NCI-H146 treated with DMSO at 0.1 percent for 48 hours (cell line): Measurements from ENCODE around the gene CIAO2B.
A peak's percentile ranks its signal among the peaks of the same experiment; 100 is the strongest.
"Not testable (repeated sequence)": the region's sequence is repeated elsewhere in the genome, so short reads cannot be mapped to it uniquely, and the experiment has no call there.

ENCODE experiments used
- DNase-seq: peaks from one replicate; lab custom pipeline; 2025; ENCODE audit not compliant: unreplicated experiment; lab: John Stamatoyannopoulos, UW

Gene CIAO2B

GRCh38 chr16:66934138-66934838, at the start of gene CIAO2B:
Gene CIAO2B (minus strand): TSS chr16:66934402. CDS start chr16:66934364, 38 bp downstream.
- DNase-seq: peak; percentile 39

- DNase-seq: no peak
Measured at GRCh38 chr16:66983033-66983432, 48.8 kb upstream of the CIAO2B start.

DNA sequence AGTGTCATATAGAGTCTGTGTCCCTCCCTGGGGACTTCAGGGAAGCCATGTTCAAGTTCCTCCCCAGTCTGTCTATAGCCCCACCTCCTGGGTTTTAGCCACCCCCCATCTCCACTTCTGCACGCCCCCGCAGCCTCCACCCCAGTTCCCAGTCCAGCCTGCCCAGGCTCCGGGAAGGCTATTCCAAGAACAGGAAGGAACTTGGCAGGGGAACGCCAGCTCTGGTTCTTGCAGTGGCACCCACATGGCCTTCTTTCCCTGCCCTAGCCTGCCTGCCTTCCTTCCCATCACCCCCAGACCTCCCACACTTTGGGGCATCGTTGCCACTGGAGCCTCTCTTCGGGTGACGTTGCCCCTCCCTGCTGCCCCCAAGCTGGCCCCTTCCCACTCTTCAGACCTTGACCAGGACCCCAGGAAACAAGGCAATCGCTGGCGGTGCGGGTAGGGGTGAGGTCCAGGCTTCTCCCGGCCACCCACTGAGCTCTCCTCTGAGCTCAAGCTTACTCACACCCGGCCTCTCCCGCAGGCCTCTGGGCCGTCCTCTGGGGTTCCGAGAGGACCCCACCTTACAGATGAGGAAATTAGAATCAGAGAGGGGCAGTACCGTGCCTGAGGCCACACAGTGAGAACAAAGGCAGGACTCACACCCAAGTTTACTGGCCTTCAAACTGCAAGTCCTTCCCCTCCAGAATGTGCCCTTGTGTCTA, 45.0 kb upstream of the CIAO2B start:
- no peak for DNase-seq

DNA sequence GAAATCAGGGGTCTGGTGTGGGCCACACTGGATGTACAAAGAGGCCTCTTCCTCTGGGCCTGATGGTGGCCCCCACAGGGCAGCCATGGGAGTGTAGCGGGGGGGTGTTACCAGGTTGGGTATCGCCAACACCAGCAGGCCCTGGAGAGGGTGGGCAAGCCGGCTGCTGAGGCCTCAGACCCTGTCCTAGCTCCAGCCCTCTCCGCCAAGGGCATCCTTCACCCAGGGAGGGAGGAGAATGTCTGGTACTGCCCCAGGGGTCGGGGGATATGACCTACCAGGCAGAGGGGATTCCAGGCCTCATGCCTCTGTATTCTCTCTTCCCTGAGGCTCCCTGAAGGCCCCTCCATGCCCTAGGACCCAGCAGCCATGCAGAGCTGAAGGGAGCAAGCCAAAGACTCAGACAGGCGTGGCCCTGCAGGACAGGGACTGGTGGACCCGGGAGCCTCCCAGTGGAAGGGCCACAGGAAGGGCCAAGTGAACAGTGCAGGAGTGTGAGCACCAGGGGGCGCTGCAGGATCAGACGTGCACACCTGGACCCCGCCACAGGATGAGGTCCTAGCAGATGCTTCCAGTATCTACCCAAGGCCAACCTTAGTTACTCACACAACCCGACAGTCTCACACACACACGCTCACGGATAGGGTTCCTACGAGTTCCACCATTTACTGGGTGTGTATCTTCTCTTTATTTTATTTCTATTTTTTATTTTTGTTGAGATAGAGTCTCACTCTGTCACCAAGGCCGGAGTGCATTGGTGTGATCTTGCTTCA, 43.3 kb upstream of the CIAO2B start:
- peak; percentile 61 for DNase-seq

DNA sequence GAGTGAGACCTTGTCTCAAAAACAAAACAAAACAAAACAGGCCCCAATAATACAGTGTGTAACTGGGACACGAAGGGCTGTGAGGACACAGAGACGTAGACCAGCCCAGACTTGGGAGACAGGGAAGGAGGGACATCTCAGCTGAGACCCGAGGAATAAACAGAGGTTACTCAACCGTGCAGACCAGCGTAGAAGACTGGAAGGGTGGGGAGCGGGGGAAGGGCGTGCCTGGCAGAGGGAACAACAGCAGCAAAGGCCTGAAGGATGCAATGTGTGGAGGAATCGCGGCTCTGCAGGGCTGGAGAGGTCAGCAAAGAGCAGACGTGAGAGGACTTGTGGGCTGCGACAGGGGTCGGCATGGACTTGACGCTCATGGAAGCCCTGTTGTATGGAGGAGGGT, 42.5 kb upstream of the CIAO2B start:
- DNase-seq: no peak

GRCh38 chr16:66975302-66975893, 41.2 kb upstream of the CIAO2B start:
- DNase-seq: no peak

GRCh38 chr16:66974932-66975246, 40.7 kb upstream of the CIAO2B start:
- DNase-seq: not testable (repeated sequence)

DNA sequence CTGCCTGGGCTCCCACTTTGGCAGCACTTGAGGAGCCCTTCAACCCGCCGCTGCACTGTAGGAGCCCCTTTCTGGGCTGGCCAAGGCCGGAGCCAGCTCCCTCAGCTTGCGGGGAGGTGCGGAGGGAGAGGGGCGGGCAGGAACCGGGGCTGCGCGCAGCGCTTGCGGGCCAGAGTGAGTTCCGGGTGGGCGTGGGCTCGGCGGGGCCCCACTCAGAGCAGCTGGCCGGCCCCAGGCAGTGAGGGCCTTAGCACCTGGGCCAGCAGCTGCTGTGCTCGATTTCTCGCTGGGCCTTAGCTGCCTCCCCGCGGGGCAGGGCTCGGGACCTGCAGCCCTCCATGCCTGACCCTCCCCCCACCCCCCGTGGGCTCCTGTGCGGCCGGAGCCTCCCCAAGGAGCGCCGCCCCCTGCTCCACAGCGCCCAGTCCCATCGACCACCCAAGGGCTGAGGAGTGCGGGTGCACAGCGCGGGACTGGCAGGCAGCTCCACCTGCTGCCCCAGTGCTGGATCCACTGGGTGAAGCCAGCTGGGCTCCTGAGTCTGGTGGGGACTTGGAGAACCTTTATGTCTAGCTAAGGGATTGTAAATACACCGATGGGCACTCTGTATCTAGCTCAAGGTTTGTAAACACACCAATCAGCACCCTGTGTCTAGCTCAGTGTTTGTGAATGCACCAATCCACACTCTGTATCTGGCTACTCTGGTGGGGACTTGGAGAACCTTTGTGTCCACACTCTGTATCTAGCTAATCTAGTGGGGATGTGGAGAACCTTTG, 40.1 kb upstream of the CIAO2B start:
- DNase-seq: not testable (repeated sequence)

DNA sequence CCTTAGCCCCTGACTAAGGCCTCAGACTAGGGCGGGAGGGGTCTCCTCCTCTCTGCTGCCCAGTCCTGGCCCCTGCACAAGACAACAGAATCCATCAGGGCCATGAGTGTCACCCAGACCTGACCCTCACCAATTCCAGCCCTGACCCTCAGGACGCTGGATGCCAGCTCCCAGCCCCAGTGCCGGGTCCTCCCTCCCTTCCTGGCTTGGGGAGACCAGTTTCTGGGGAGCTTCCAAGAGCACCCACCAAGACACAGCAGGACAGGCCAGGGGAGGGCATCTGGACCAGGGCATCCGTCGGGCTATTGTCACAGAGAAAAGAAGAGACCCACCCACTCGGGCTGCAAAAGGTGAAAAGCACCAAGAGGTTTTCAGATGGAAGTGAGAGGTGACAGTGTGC, 39.5 kb upstream of the CIAO2B start:
- DNase-seq: no peak

GRCh38 chr16:66972983-66973382, 38.8 kb upstream of the CIAO2B start:
- no peak for DNase-seq

DNA sequence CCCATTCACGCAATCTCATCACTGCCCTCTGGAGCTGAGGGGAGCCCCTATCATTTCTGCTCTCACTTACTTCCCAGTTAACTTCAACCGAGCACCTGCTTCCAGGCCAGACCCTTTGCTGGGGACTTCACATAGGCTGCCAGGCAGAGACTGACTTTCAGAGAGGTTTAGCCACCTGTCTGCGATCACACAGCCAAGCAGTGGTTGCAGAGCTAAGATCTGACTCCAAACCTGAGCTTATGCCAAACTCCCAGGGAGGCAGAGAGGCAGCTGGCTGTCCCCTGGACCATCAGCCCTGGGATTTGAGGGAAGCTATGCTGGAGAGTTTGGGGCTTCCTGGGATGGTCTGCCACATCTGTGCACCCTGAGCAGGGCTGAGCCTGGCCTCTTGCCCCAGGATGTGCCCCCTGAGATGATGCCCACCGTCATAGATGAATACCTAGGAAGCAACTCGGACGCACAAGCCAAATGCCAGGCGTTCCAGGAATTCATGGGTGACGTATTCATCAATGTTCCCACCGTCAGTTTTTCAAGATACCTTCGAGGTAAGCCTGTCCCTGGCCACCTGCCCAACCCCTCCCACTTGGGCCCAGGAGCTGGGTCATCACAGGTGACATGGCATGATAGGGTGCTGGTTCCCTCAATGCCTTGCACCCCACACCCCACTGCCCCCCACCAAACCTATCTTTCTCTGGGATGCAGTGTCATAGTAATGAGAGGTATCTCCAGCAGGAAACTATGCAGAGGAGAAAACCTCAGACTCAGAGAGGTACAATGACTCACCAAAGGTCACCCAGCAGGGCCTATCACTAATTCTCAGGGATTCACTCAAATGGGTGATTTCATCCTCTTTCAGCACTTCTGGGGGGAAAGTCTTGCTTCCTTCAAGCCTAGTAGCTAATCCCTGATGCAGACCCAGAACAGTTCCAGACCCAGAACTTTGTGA, 36.8 kb upstream of the CIAO2B start:
- no peak for DNase-seq

GRCh38 chr16:66968847-66969246, 34.6 kb upstream of the CIAO2B start:
- DNase-seq: no peak

- no peak for DNase-seq
Measured at GRCh38 chr16:66964049-66964448, 29.8 kb upstream of the CIAO2B start.

DNA sequence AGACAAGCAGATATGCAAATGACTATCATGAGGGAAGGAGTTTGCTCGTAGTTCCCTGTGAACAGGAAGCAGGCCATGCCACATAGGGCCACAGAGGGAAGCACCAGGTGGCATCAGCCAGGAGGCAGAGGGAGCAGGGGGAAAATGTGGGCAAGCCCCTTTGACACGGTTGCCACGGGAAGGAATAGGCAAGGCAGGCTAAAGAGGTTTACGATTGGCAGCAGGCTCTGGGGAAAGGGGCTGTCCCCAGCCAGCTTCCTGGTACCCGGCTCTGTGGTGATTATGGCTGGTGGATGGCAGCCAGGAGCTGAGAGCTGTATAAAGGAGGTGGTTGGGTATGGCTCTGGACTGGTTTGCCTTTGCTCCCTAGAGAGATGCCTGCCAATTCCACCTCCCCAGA, 27.7 kb upstream of the CIAO2B start:
- DNase-seq: no peak

GRCh38 chr16:66961065-66961744, 27.0 kb upstream of the CIAO2B start, which contains the start of gene CES3:
Gene CES3 (plus strand): TSS chr16:66961266. CDS start chr16:66961308, 42 bp downstream.
- DNase-seq: peak; percentile 51

GRCh38 chr16:66960270-66960669, 26.1 kb upstream of the CIAO2B start:
- no peak for DNase-seq

DNA sequence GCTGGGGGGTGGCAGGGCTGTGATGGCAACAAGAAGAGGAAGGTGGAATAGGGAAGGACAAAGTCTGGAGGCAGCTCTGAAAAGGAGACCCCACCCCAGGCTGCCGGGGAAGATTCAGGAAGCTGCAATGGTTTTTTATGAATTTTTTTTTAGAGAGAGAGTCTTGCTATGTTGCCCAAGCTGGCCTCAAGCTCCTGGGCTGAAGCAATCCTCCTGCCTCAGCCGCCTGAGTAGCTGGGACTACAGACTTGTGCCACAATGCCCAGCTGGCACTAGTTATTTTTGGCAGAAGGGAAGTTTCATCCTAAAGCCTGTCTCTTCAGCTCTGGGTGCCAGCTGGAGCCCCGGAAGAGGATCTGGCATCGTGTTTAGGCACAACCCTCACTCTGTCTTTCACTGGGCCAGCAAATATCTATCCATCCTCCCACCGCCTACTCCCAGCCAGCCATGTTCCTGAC, 25.5 kb upstream of the CIAO2B start:
- DNase-seq: no peak

GRCh38 chr16:66958857-66959703, 24.9 kb upstream of the CIAO2B start:
- no peak for DNase-seq
